OCI-LY1 (cell line): ENCODE measurements around the gene CA6.

Experiments used
- CTCF ChIP-seq: fragments of 200-600 bp; sonication (generic), shearing (Covaris generic); IDR thresholded peaks from 2 replicates; pipeline ENCODE4 v1.5.1; 2017; ENCODE audit warnings: mild to moderate bottlenecking, antibody characterized with exemption, low read length, moderate library complexity, mixed read lengths
- EZH2 ChIP-seq: fragments of 200-600 bp; sonication (generic), shearing (Covaris generic); IDR thresholded peaks from 2 replicates; pipeline ENCODE4 v1.8.0; 2017; ENCODE audit warnings: borderline replicate concordance, mixed run types, mild to moderate bottlenecking, antibody characterized with exemption, low read length, moderate library complexity, mixed read lengths

GRCh38 chr1:8987881-8988617, 42.4 kb downstream of the CA6 start:
- TF ChIP-seq CTCF (peak; percentile 93), EZH2 (no peak)
